Ishikawa (cell line): ENCODE data around the gene ZNF18.

Experiments
- CEBPB ChIP-seq: IDR thresholded peaks from 2 replicates; pipeline ENCODE4 v1.6.1; 2012
- CREB1 ChIP-seq: IDR thresholded peaks from 2 replicates; pipeline ENCODE4 v1.6.1; 2012; ENCODE audit warnings: low read depth
- EGR1 ChIP-seq: IDR thresholded peaks from 2 replicates; pipeline ENCODE4 v1.6.1; 2012
- EP300 ChIP-seq: IDR thresholded peaks from 2 replicates; pipeline ENCODE4 v1.6.1; 2012; ENCODE audit warnings: borderline replicate concordance
- FOXM1 ChIP-seq: IDR thresholded peaks from 2 replicates; pipeline ENCODE4 v1.6.1; 2012; ENCODE audit warnings: low read depth, borderline replicate concordance
- NFIC ChIP-seq: IDR thresholded peaks from 2 replicates; pipeline ENCODE4 v1.6.1; 2012
- RAD21 ChIP-seq: IDR thresholded peaks from 2 replicates; pipeline ENCODE4 v1.6.1; 2012; ENCODE audit warnings: low read depth
- REST ChIP-seq: IDR thresholded peaks from 2 replicates; pipeline ENCODE4 v1.6.1; 2012; ENCODE audit warnings: low read depth, mild to moderate bottlenecking
- TAF1 ChIP-seq: IDR thresholded peaks from 2 replicates; pipeline ENCODE4 v1.6.1; 2012; ENCODE audit warnings: low read depth, mild to moderate bottlenecking
- TCF12 ChIP-seq: IDR thresholded peaks from 2 replicates; pipeline ENCODE4 v1.6.1; 2012; ENCODE audit warnings: low read depth
- TEAD4 ChIP-seq: IDR thresholded peaks from 2 replicates; pipeline ENCODE4 v1.6.1; 2012
- USF1 ChIP-seq: IDR thresholded peaks from 2 replicates; pipeline ENCODE4 v1.6.1; 2012
- YY1 ChIP-seq: IDR thresholded peaks from 2 replicates; pipeline ENCODE4 v1.6.1; 2012; ENCODE audit warnings: low read depth
- ZBTB7A ChIP-seq: IDR thresholded peaks from 2 replicates; pipeline ENCODE4 v1.6.1; 2012; ENCODE audit warnings: low read depth
- TF ChIP-seq, protein P1 (sequence below): IDR thresholded peaks from 2 replicates; pipeline ENCODE4 v1.6.1; 2012

The ZNF18 gene

GRCh38 chr17:11990363-11990983 is 6.8 kb downstream of the ZNF18 start:
- no peak for TF ChIP-seq USF1
- TF ChIP-seq, protein P1, sequence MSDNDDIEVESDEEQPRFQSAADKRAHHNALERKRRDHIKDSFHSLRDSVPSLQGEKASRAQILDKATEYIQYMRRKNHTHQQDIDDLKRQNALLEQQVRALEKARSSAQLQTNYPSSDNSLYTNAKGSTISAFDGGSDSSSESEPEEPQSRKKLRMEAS, result no peak
- no peak for TF ChIP-seq CREB1
- no peak for TF ChIP-seq FOXM1
- TF ChIP-seq ZBTB7A, result no peak
- no peak for TF ChIP-seq RAD21
- no peak for TF ChIP-seq NFIC
- no peak for TF ChIP-seq TEAD4
- TF ChIP-seq EGR1, result no peak
- no peak for TF ChIP-seq CEBPB
- no peak for TF ChIP-seq YY1
- no peak for TF ChIP-seq REST
- no peak for TF ChIP-seq TCF12

GRCh38 chr17:11986942-11987329 is 10.3 kb downstream of the ZNF18 start:
- no peak for TF ChIP-seq EGR1
- peak; percentile 44; the same call in 1 of the 2 replicates for TF ChIP-seq RAD21
- no peak for TF ChIP-seq REST
- no peak for TF ChIP-seq YY1
- TF ChIP-seq NFIC, result no peak

GRCh38 chr17:11986179-11986941 is 10.9 kb downstream of the ZNF18 start:
- no peak for TF ChIP-seq TAF1
- no peak for TF ChIP-seq FOXM1

GRCh38 chr17:11981862-11982261 is 15.4 kb downstream of the ZNF18 start:
- no peak for TF ChIP-seq TAF1

GRCh38 chr17:11980813-11981212 is 16.5 kb downstream of the ZNF18 start:
- TF ChIP-seq FOXM1 (no peak), REST (no peak), ZBTB7A (no peak), CREB1 (no peak), TCF12 (no peak), TEAD4 (no peak), EP300 (no peak)

GRCh38 chr17:11979795-11980194 is 17.5 kb downstream of the ZNF18 start:
- TF ChIP-seq NFIC (no peak), TCF12 (no peak), ZBTB7A (no peak)
- TF ChIP-seq, protein P1, result no peak
